ENCODE results near the gene SH2D3C. TPM values are rescaled to one million over a fixed set of nuclear protein-coding genes. Genes with fewer than 3 reads are reported as not detected.

The SH2D3C gene
- total RNA-seq, 2 donors from 2014 or later: 5.3 to 13.1 TPM

DNA sequence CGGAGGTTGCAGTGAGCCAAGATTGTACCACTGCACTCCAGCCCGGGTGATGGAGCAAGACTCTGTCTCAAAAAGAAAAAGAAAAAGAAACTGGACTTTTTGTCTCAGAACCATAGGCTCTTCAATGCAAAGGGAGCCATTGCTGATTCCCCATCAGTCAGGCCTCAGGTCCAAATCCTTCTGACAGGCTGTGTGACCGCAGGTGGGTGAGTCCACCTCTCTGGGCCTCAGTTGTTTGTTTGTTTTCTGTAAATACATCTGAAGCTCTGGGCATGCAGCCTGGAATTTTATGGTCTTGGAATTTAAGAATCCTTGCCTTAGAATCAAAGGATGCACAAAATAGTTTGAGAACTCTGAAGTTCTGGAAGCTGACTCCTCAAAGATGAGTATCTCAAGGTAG lies 22.2 kb downstream of the SH2D3C start:
- Histone ChIP-seq H3K4me1 (ENCODE audit: control insufficient read depth in 1 of 2, low read depth in 2 of 2) (peaks cover 0 to 8% of the 10 kb centered on the region in 2 donors), H3K36me3 (no peaks in the 10 kb centered on the region), H3K9me3 (no peaks in the 10 kb centered on the region), H3K4me3 (no peak overlapping the region), H3K27ac (no peak overlapping the region), H3K27me3 (replicated peaks; ENCODE audit: insufficient read depth) (peaks cover 7% of the 10 kb centered on the region)
- TF ChIP-seq, protein P1, sequence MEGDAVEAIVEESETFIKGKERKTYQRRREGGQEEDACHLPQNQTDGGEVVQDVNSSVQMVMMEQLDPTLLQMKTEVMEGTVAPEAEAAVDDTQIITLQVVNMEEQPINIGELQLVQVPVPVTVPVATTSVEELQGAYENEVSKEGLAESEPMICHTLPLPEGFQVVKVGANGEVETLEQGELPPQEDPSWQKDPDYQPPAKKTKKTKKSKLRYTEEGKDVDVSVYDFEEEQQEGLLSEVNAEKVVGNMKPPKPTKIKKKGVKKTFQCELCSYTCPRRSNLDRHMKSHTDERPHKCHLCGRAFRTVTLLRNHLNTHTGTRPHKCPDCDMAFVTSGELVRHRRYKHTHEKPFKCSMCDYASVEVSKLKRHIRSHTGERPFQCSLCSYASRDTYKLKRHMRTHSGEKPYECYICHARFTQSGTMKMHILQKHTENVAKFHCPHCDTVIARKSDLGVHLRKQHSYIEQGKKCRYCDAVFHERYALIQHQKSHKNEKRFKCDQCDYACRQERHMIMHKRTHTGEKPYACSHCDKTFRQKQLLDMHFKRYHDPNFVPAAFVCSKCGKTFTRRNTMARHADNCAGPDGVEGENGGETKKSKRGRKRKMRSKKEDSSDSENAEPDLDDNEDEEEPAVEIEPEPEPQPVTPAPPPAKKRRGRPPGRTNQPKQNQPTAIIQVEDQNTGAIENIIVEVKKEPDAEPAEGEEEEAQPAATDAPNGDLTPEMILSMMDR (IDR thresholded peaks at IDR 0.05): no peak
- ATAC-seq (ENCODE audit: insufficient number of reproducible peaks, low FRiP score, low read depth) (no peak), DNase-seq (ENCODE audit: low spot score) (no peak)

DNA sequence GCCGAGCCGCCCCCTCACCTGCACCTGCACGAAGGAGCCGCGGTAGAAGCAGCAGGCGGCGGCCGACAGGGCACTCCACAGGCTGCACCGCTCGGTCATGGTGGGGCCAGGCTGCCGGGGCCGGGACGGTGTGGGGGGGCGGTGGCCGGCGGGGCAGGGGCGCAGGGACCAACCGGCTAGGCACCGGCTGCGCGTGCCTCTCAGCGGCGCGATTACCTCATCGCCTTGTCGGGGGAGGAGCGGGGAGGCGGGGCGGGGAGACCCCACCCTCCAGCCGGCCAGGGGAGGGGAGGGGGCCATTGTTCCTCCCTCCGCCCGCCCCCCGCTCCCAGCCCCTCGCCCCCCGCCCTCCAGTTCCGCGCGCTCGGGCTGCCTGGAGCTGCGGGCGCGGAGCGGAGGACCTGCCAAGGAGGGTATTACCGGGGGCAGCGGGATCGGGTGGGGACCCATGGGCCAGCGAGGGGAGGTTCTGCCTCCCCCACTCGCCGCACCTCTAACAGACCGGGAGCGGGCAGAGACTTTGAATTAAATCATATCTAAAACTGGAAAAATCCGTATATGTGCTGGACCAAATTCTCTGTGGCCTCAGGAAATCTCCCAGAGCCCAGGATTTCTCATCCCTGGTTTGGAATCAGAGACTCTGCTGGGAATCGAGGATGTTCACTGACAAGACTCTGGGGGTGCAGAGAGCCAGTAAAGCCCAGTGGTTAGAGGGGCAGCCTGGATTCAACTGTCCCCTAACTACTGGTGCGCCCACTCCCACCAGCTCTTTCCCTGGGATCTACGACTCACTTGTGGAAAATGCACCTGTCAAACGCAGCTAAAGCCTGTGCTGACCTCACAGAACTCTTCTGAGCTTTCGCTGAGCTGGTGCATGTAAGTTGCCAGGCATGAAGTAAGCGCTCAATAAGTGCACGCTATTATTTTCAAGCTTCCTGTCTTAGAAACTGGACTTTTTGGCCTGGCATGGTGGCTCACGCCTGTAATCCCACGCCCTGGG lies 23.1 kb downstream of the SH2D3C start:
- Histone ChIP-seq H3K4me1 (ENCODE audit: control insufficient read depth in 1 of 2, low read depth in 2 of 2) (peaks cover 0 to 8% of the 10 kb centered on the region in 2 donors), H3K27ac (no peak overlapping the region), H3K36me3 (peaks cover 6% of the 10 kb centered on the region), H3K27me3 (replicated peaks; ENCODE audit: insufficient read depth) (peaks cover 7% of the 10 kb centered on the region), H3K4me3 (no peak overlapping the region), H3K9me3 (no peaks in the 10 kb centered on the region)
- ATAC-seq (ENCODE audit: insufficient number of reproducible peaks, low FRiP score, low read depth) (no peak), DNase-seq (ENCODE audit: low spot score) (no peak)
- TF ChIP-seq, protein P1 (IDR thresholded peaks at IDR 0.05): no peak

- Histone ChIP-seq H3K27me3 (replicated peaks; ENCODE audit: insufficient read depth) (peaks cover 7% of the 10 kb centered on the region), H3K27ac (no peak overlapping the region), H3K4me3 (no peak overlapping the region), H3K4me1 (ENCODE audit: control insufficient read depth in 1 of 2, low read depth in 2 of 2) (peaks cover 0 to 8% of the 10 kb centered on the region in 2 donors), H3K36me3 (peaks cover 6% of the 10 kb centered on the region), H3K9me3 (no peaks in the 10 kb centered on the region)
- no peak for ATAC-seq (ENCODE audit: insufficient number of reproducible peaks, low FRiP score, low read depth)
- no peak for DNase-seq (ENCODE audit: low spot score)
- TF ChIP-seq, protein P1 (IDR thresholded peaks at IDR 0.05): no peak
Measured at GRCh38 chr9:127754099-127755060, 24.1 kb downstream of the SH2D3C start.

DNA sequence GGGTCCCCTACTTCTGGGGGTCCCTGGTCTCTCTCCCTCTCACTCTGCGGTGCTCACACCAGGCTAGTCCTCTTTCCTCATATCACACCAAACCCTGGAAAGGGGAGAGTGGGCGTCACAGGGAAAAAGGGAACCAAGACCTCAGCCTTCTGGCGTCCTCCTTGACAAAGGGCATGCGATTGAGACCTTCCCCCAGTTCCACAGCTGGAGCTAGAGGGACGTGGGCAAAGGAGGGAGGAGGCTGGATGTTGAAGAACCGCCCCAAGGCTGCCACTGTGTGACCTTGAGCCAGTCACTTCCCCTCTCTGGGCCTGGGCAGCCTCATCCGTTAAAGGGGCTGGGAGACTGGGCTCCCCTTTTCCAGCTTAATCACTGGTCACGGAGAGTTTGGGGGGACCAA lies 24.8 kb downstream of the SH2D3C start:
- no peak for ATAC-seq (ENCODE audit: insufficient number of reproducible peaks, low FRiP score, low read depth)
- no peak overlapping the region for H3K27ac ChIP-seq

More for the DNA sequence above, 24.8 kb downstream of the SH2D3C start:
- TF ChIP-seq, protein P1 (IDR thresholded peaks at IDR 0.05): no peak
- Histone ChIP-seq H3K4me3 (no peak overlapping the region), H3K36me3 (peaks cover 6% of the 10 kb centered on the region), H3K4me1 (ENCODE audit: control insufficient read depth in 1 of 2, low read depth in 2 of 2) (peaks cover 0 to 8% of the 10 kb centered on the region in 2 donors), H3K9me3 (no peaks in the 10 kb centered on the region), H3K27me3 (replicated peaks; ENCODE audit: insufficient read depth) (peaks cover 7% of the 10 kb centered on the region)
- no peak for DNase-seq (ENCODE audit: low spot score)

Data from thoracic aorta (tissue), 2 donors.